ENCODE measurements around the gene ROBO2.

ROBO2 gene

DNA sequence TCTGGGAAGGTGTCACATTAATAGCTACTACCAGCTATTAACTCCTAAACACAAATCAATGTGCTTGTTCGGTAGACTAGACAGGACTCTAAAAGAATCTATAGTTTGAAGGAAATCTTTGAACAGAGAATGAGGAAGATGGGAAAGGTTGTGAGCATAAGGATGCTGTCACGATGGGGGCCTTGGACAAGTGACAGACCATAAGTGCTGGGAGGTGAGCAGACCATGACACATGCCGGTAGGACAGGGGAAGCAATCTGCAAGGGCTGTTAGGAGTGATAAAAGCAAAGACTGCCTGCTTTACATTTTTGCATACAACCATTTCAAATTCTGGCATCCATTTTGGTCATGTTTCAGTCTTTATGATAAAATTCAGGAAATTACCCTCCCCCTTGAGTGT is 645.8 kb downstream of the ROBO2 start:
- H3K4me3 ChIP-seq (ENCODE audit: low read depth, low read length) = no peak overlapping the region
- no peak for DNase-seq (ENCODE audit: low read depth)
- TF ChIP-seq, protein P1, sequence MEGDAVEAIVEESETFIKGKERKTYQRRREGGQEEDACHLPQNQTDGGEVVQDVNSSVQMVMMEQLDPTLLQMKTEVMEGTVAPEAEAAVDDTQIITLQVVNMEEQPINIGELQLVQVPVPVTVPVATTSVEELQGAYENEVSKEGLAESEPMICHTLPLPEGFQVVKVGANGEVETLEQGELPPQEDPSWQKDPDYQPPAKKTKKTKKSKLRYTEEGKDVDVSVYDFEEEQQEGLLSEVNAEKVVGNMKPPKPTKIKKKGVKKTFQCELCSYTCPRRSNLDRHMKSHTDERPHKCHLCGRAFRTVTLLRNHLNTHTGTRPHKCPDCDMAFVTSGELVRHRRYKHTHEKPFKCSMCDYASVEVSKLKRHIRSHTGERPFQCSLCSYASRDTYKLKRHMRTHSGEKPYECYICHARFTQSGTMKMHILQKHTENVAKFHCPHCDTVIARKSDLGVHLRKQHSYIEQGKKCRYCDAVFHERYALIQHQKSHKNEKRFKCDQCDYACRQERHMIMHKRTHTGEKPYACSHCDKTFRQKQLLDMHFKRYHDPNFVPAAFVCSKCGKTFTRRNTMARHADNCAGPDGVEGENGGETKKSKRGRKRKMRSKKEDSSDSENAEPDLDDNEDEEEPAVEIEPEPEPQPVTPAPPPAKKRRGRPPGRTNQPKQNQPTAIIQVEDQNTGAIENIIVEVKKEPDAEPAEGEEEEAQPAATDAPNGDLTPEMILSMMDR (conservative IDR thresholded peaks at IDR 0.05; ENCODE audit: low read depth, low read length) = no peak

DNA sequence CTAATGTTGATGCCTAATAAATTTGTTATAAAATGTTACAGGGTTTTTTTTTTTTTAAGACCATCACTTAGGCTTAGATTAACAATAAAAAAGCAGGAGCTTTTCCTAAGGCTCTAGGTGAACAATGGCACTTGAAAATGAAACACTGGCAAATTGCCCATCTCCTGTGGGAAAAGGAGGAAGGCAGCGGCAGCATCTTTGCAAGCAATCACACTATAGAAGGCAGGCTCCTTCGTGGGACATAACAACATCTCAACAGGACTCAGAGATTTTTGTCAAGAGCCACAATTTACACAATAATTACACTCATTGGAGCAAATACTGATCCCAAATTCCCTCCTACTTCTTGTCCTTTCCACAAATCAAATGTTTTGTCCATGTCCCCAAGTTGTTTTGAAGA is 646.7 kb downstream of the ROBO2 start:
- DNase-seq (ENCODE audit: low read depth) = peak; percentile 4
- TF ChIP-seq, protein P1 (conservative IDR thresholded peaks at IDR 0.05; ENCODE audit: low read depth, low read length) = no peak
- H3K4me3 ChIP-seq (ENCODE audit: low read depth, low read length) = no peak overlapping the region

DNA sequence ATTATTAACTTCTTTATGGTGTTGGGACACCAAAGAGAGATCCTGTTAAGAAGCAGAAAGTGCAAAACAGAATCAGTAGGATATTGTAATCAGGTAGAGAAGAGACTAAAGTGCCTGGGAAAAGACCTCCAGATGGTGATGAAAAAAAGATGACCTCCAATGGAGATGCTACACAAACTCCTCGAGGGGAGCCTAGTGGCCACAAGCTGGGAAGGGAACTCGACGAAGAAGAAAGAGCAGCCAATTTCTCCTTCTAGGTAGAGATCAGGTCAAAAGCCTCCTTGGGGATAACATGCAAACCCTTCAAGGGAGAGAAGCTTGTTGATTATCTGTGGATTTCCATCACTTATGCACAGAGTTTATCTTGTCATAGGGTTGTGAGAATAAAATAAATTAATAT is 647.6 kb downstream of the ROBO2 start:
- no peak overlapping the region for H3K4me3 ChIP-seq (ENCODE audit: low read depth, low read length)
- no peak for DNase-seq (ENCODE audit: low read depth)
- TF ChIP-seq, protein P1 (conservative IDR thresholded peaks at IDR 0.05; ENCODE audit: low read depth, low read length) = no peak

- TF ChIP-seq, protein P1 (conservative IDR thresholded peaks at IDR 0.05; ENCODE audit: low read depth, low read length) = no peak
- no peak overlapping the region for H3K4me3 ChIP-seq (ENCODE audit: low read depth, low read length)
- no peak for DNase-seq (ENCODE audit: low read depth)
Observed at GRCh38 chr3:77690284-77690845, 650.5 kb downstream of the ROBO2 start.

- no peak overlapping the region for H3K4me3 ChIP-seq (ENCODE audit: low read depth, low read length)
- DNase-seq (ENCODE audit: low read depth) = no peak
- TF ChIP-seq, protein P1 (conservative IDR thresholded peaks at IDR 0.05; ENCODE audit: low read depth, low read length) = no peak
Observed at GRCh38 chr3:77693147-77693546, 653.2 kb downstream of the ROBO2 start.

DNA sequence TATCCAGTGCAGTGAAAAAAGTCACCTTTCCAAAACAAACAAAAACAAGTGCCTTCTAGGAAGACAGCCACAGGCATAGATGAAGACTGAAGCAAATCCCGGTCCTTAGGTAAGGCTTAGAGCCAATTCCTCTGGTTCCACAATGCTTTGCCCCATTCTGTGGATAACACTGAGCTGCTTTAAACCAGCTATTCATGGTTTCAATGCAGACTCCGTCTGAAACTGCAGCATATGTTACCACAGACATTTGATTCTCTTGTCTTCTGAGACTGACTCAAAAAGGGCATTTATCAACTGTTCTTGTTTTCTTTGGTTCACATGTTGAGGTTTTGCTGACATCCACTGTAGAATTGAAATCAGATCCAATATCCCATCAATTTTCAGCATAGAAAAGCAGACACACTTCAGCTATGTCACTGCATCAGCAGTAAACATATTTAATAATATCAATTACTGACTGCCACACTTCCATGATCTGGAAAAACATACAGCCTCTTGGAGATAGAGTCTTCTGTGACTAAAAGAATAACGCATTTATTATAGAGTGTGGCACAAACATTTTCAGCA is 659.3 kb downstream of the ROBO2 start:
- TF ChIP-seq, protein P1 (conservative IDR thresholded peaks at IDR 0.05; ENCODE audit: low read depth, low read length) = no peak
- DNase-seq (ENCODE audit: low read depth) = no peak
- no peak overlapping the region for H3K4me3 ChIP-seq (ENCODE audit: low read depth, low read length)

All from choroid plexus epithelial cell (primary cell).